K562 (cell line): Measurements from ENCODE around the gene HEXIM1. TPM values are rescaled to one million over a fixed set of nuclear protein-coding genes. Genes with fewer than 3 reads are reported as not detected.

ENCODE experiments used
- ATAC-seq: fragments of 200-7000 bp; cut with Tn5 transposase; 3 replicates; pipeline ENCODE4 v1.9.1; 2020; ENCODE audit warnings: moderate library complexity
- BruUV-seq: library from RNA; stranded (reverse); fragments of 400-500 nt; replicated peaks from 2 replicates; lab custom pipeline; 2021; lab: Mats Ljungman, UMichigan
- CTCF ChIA-PET: fragments of 300-600 bp; formaldehyde crosslinking; extraction: SDS; loops from one replicate; lab custom pipeline; 2021; ENCODE audit warnings: low intra/inter-chr PET ratio; lab: Yijun Ruan, JAX
- POLR2A ChIA-PET: fragments of 300-600, 350-650 bp; sonication (Branson Sonifier 250); formaldehyde crosslinking; extraction: SDS; loops from one replicate; lab custom pipeline; 2021; ENCODE audit warnings: antibody characterized with exemption, inconsistent platforms; lab: Yijun Ruan, JAX
- DNase-seq, 4 experiments: peaks; one replicate each; pipeline versions ENCODE4 v3.0.0 to v3.0.0-alpha.2; 2011 to 2018; ENCODE audit warnings: low spot score in 3 of 4, mixed read lengths in 3 of 4; ENCODE audit errors: extremely low read depth in 1 of 4
- FAIRE-seq: peaks from 2 replicates; lab custom pipeline; 2011; peaks lifted over from hg19 to GRCh38; lab: Jason Lieb, UNC
- H2AFZ ChIP-seq: 2 replicates; pipeline ENCODE4 v1.6.0; 2011; ENCODE audit warnings: low read depth, low read length, control low read depth, inconsistent platforms
- H3K27ac ChIP-seq: fragments of 200-600 bp; 3 replicates; pipeline ENCODE4 v1.8.0; 2011; ENCODE audit warnings: low read depth, mild to moderate bottlenecking, control low read depth, inconsistent platforms, low read length, moderate library complexity, mixed read lengths; ENCODE audit errors: extremely low read depth
- H3K27me3 ChIP-seq, 2 experiments: fragments of 300-600 bp in 1 of 2; 2 replicates in 1 of 2; 3 replicates in 1 of 2; pipeline versions ENCODE4 v1.6.0 to v1.8.0; 2011; ENCODE audit warnings: inconsistent platforms in 2 of 2, low read length in 2 of 2, mild to moderate bottlenecking in 1 of 2, mixed read lengths in 1 of 2, moderate library complexity in 1 of 2; ENCODE audit not compliant: control insufficient read depth in 2 of 2, insufficient read depth in 2 of 2
- H3K36me3 ChIP-seq: fragments of 300-600 bp; 3 replicates; pipeline ENCODE4 v1.8.0; 2011; ENCODE audit warnings: mild to moderate bottlenecking, low read length, inconsistent platforms; ENCODE audit not compliant: control insufficient read depth, insufficient read depth
- H3K4me1 ChIP-seq, 2 experiments: fragments of 200-600 bp in 1 of 2; replicated peaks in 1 of 2; 2 replicates in 1 of 2; 3 replicates in 1 of 2; pipeline versions ENCODE4 v1.5.1 to v1.8.0; 2011; ENCODE audit warnings: inconsistent platforms in 2 of 2, low read length in 2 of 2, mild to moderate bottlenecking in 1 of 2, mixed read lengths in 1 of 2, moderate library complexity in 1 of 2; ENCODE audit not compliant: control insufficient read depth in 2 of 2, insufficient read depth in 2 of 2
- H3K4me2 ChIP-seq: 2 replicates; pipeline ENCODE4 v1.6.1; 2011; ENCODE audit warnings: low read length, control low read depth, inconsistent platforms, mixed read lengths; ENCODE audit not compliant: insufficient read depth
- H3K4me3 ChIP-seq: fragments of 200-600 bp; sonication (generic), shearing (Covaris generic); 2 replicates; pipeline ENCODE4 v1.5.1; 2016; ENCODE audit warnings: control low read depth, inconsistent platforms
- H3K79me2 ChIP-seq: fragments of 200-600 bp; 3 replicates; pipeline ENCODE4 v1.8.0; 2011; ENCODE audit warnings: low read length, inconsistent platforms; ENCODE audit not compliant: control insufficient read depth, insufficient read depth
- H3K9ac ChIP-seq, 2 experiments: 2 replicates each; pipeline versions ENCODE4 v1.6.0 to v1.6.1; 2011; ENCODE audit warnings: low read depth in 2 of 2, low read length in 2 of 2, control low read depth in 1 of 2, inconsistent platforms in 1 of 2, mild to moderate bottlenecking in 1 of 2, mixed read lengths in 1 of 2; ENCODE audit not compliant: insufficient read depth in 1 of 2
- H3K9me1 ChIP-seq: one replicate; pipeline ENCODE4 v1.6.0; 2011; ENCODE audit warnings: inconsistent platforms, mild to moderate bottlenecking, low read length, moderate library complexity; ENCODE audit not compliant: control insufficient read depth, insufficient read depth
- H3K9me3 ChIP-seq: replicated peaks from 2 replicates; pipeline ENCODE4 v1.5.1; 2011; ENCODE audit warnings: low read depth, low read length, inconsistent platforms; ENCODE audit not compliant: control insufficient read depth, insufficient read depth
- H4K20me1 ChIP-seq: replicated peaks from 2 replicates; pipeline ENCODE4 v1.6.1; 2011; ENCODE audit warnings: low read length, inconsistent platforms, mixed read lengths; ENCODE audit not compliant: control insufficient read depth, insufficient read depth
- CBFA2T2 ChIP-seq: fragments of 450-650 bp; conservative IDR thresholded peaks from 2 replicates; pipeline ENCODE4 v1.6.1; 2017; ENCODE audit warnings: mild to moderate bottlenecking
- CBFA2T3 ChIP-seq: fragments of 450-650 bp; IDR thresholded peaks from 2 replicates; pipeline ENCODE4 v1.6.1; 2017
- CHD1 ChIP-seq: fragments of 200-600 bp; sonication (generic); IDR thresholded peaks from one replicate; pipeline ENCODE4 v1.6.1; 2012; ENCODE audit warnings: mild to moderate bottlenecking, moderate library complexity, low read length, inconsistent platforms
- CREBBP ChIP-seq: IDR thresholded peaks from one replicate; pipeline ENCODE4 v1.6.1; 2012; ENCODE audit warnings: low read depth, mild to moderate bottlenecking, control low read depth, inconsistent platforms, low read length
- FOS ChIP-seq: IDR thresholded peaks from 3 replicates; pipeline ENCODE4 v1.6.1; 2011; ENCODE audit not compliant: insufficient read length; ENCODE audit errors: extremely low read depth
- FOSL1 ChIP-seq: fragments of 200-800 bp; sonication (Bioruptor generic); conservative IDR thresholded peaks from 2 replicates; pipeline ENCODE4 v1.6.1; 2016; ENCODE audit warnings: missing genetic modification characterization, missing compliant biosample characterization
- GATA2 ChIP-seq: sonication (generic); formaldehyde crosslinking; IDR thresholded peaks from 2 replicates; pipeline ENCODE4 v1.4.0; 2020; ENCODE audit warnings: mild to moderate bottlenecking, missing genetic modification reagents
- GTF2A2 ChIP-seq: IDR thresholded peaks from 2 replicates; pipeline ENCODE4 v1.6.1; 2016; ENCODE audit warnings: mild to moderate bottlenecking, missing genetic modification characterization, missing compliant biosample characterization
- GTF2F1 ChIP-seq: IDR thresholded peaks from 2 replicates; pipeline ENCODE4 v1.6.1; 2011; ENCODE audit warnings: low read depth, low read length, improper control_type of control experiment
- KAT7 ChIP-seq: sonication (generic); formaldehyde crosslinking; IDR thresholded peaks from 2 replicates; pipeline ENCODE4 v1.8.0; 2022; ENCODE audit warnings: missing genetic modification reagents, mild to moderate bottlenecking, borderline replicate concordance
- KDM1A ChIP-seq, 2 experiments: fragments of 450-650 bp; IDR thresholded peaks; 2 replicates each; pipeline ENCODE4 v1.6.1; 2016; ENCODE audit warnings: mild to moderate bottlenecking in 2 of 2
- MCM2 ChIP-seq: fragments of 450-650 bp; IDR thresholded peaks from 2 replicates; pipeline ENCODE4 v1.6.1; 2017; ENCODE audit warnings: low read depth, mild to moderate bottlenecking
- SAFB ChIP-seq: fragments of 200-400 bp; formaldehyde crosslinking; IDR thresholded peaks from 2 replicates; pipeline ENCODE4 v1.6.1; 2017; ENCODE audit warnings: low read depth, low read length, borderline replicate concordance
- SRSF9 ChIP-seq: fragments of 200-400 bp; formaldehyde crosslinking; IDR thresholded peaks from 2 replicates; pipeline ENCODE4 v1.6.1; 2017; ENCODE audit warnings: low read depth, low read length, borderline replicate concordance
- XRCC5 ChIP-seq: fragments of 200-400 bp; formaldehyde crosslinking; IDR thresholded peaks from 2 replicates; pipeline ENCODE4 v1.6.1; 2017; ENCODE audit warnings: low read depth, mild to moderate bottlenecking, low read length
- ZC3H4 ChIP-seq: sonication (generic); formaldehyde crosslinking; IDR thresholded peaks from 2 replicates; pipeline ENCODE4 v1.9.0; 2021; ENCODE audit warnings: missing genetic modification reagents, borderline replicate concordance
- ZNF133 ChIP-seq: fragments of 250-450 bp; sonication (Bioruptor Pico); IDR thresholded peaks from 2 replicates; pipeline ENCODE4 v1.4.0; 2020; ENCODE audit warnings: mild to moderate bottlenecking
- ZNF23 ChIP-seq: fragments of 250-450 bp; sonication (Bioruptor Pico); IDR thresholded peaks from 2 replicates; pipeline ENCODE4 v1.4.0; 2020; ENCODE audit warnings: mild to moderate bottlenecking
- ZNF263 ChIP-seq: sonication (generic); formaldehyde crosslinking; IDR thresholded peaks from 2 replicates; pipeline ENCODE4 v1.8.0; 2022; ENCODE audit warnings: mild to moderate bottlenecking, missing genetic modification reagents, borderline replicate concordance
- ZNF583 ChIP-seq: fragments of 250-450 bp; sonication (Bioruptor Pico); IDR thresholded peaks from 2 replicates; pipeline ENCODE4 v1.4.0; 2020
- ZNF707 ChIP-seq: fragments of 250-450 bp; sonication (Bioruptor Pico); conservative IDR thresholded peaks from 2 replicates; pipeline ENCODE4 v1.8.0; 2022; ENCODE audit warnings: inconsistent platforms, mild to moderate bottlenecking, moderate library complexity
- WGBS: fragments of 100-300 bp; shearing (Covaris generic); methylation state at CpG from one replicate; pipeline ENCODE4 v1.1.6; 2016; ENCODE audit warnings: low coverage, mixed read lengths; ENCODE audit not compliant: insufficient coverage; ENCODE audit errors: missing lambda C conversion rate; 5-methylcytosine and 5-hydroxymethylcytosine counted together
- in situ Hi-C: fragments of 300-500 bp; cut with MboI; formaldehyde crosslinking; loops from 4 replicates; pipeline ENCODE4 v1.15.0; 2018; ENCODE audit warnings: inconsistent platforms, mixed read lengths
- intact Hi-C: fragments of 100-400 bp; cut with micrococcal nuclease; formaldehyde crosslinking; loops from 2 replicates; pipeline ENCODE4 v1.14.2; 2022
- polyA plus RNA-seq, 8 experiments: library from polyadenylated mRNA; depleted of rRNA in 4 of 8; stranded (reverse) in 5 of 8; unstranded in 3 of 8; fragments of >200 nt; fragmentation: Nextera tagmentation in 2 of 8; fragmentation: Illumina TruSeq in 1 of 8; extraction: Ambion mirVana in 2 of 8; extraction: Trizol in 1 of 8; gene quantifications; 2 replicates each; pipeline versions ENCODE4 v1.2.1 to v1.2.3, GENCODE V29; 2011 to 2014; ENCODE audit warnings: inconsistent platforms in 1 of 8, missing spikeins in 1 of 8
- total RNA-seq, 7 experiments: library from RNA; depleted of rRNA in 6 of 7; stranded (reverse); fragments of >200 nt in 6 of 7; fragmentation: Illumina TruSeq in 2 of 7; extraction: Trizol in 2 of 7; gene quantifications; 2 replicates each; pipeline versions ENCODE4 v1.2.1 to v1.2.3, GENCODE V29; 2011 to 2021; ENCODE audit warnings: low replicate concordance in 1 of 7
- TF ChIP-seq, protein P1 (sequence below): fragments of 450-650 bp; formaldehyde crosslinking; IDR thresholded peaks from 2 replicates; pipeline ENCODE4 v1.4.0; 2020; ENCODE audit warnings: mild to moderate bottlenecking, moderate library complexity
- TF ChIP-seq, protein P2 (sequence below): fragments of 250-450 bp; sonication (Bioruptor Pico); IDR thresholded peaks from 2 replicates; pipeline ENCODE4 v1.5.0; 2020; ENCODE audit warnings: mild to moderate bottlenecking, borderline replicate concordance

Gene HEXIM1
- total and polyA plus RNA-seq, 9 of the 15 experiments (the other 6 are each of a cell fraction or from before 2014, with no cell fraction given), result 1.4 to 28.3 (median 9.1) TPM

DNA sequence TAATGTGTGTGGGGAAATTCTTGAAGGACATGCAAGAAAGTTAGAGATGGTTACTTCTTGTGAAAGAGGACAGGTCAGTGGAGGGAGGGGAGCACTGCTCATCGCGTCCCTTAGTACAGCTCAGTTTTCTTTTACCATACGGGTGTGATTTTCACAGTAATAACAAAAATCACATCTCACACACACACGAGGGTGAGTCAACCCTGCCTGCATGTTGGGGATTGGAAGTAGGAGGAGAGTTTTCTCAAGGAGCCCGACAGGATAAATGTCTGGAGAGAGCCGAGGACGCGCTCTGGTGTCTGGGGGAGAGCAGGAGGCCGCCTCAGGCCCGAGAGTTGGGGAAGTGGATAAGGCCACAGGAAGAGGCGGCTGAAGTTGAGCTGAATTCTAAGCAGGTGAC lies 32.4 kb upstream of the HEXIM1 start:
- peak; percentile 36; the same call in 2 of the 3 replicates for ATAC-seq
- Histone ChIP-seq H3K27me3 (no peaks in the 10 kb centered on the region), H2AFZ (no peak overlapping the region), H3K9ac (peak overlapping the region in 1 of 2 experiments; percentile 65; a peak in 2 of 4 replicates), H3K4me3 (no peak overlapping the region), H3K27ac (no peak overlapping the region), H3K9me1 (no peaks in the 10 kb centered on the region), H3K9me3 (no peaks in the 10 kb centered on the region), H3K4me1 (peaks cover 0 to 38% of the 10 kb centered on the region in 2 experiments; a peak in 3 of 5 replicates), H4K20me1 (no peaks in the 10 kb centered on the region), H3K36me3 (no peaks in the 10 kb centered on the region), H3K4me2 (no peak overlapping the region), H3K79me2 (no peaks in the 10 kb centered on the region)
- DNase-seq, result peak in 1 of 4 experiments; percentile 29
- ChIA-PET CTCF (no interaction called here), POLR2A (interaction anchor here (0.7 to 2.3 kb wide), 5 partner anchors 10 to 55 kb away, joined by 3 to 11 read pairs (median 5); partner anchors contain the start of genes HEXIM1 and NMT1)
- FAIRE-seq, result no peak
- no TSS peak for BruUV-seq
- in situ Hi-C loops, result no loop called here
- 18% methylated on average over 10 of the region's 11 CpGs for whole genome bisulfite sequencing
- intact Hi-C loops, result no loop called here
- TF ChIP-seq, protein P1, sequence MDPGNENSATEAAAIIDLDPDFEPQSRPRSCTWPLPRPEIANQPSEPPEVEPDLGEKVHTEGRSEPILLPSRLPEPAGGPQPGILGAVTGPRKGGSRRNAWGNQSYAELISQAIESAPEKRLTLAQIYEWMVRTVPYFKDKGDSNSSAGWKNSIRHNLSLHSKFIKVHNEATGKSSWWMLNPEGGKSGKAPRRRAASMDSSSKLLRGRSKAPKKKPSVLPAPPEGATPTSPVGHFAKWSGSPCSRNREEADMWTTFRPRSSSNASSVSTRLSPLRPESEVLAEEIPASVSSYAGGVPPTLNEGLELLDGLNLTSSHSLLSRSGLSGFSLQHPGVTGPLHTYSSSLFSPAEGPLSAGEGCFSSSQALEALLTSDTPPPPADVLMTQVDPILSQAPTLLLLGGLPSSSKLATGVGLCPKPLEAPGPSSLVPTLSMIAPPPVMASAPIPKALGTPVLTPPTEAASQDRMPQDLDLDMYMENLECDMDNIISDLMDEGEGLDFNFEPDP (CRISPR knock-in tag), result no peak
- TF ChIP-seq GTF2A2 (tag) (no peak), ZNF583 (CRISPR knock-in tag) (no peak), XRCC5 (no peak), ZNF133 (CRISPR knock-in tag) (no peak), CHD1 (no peak), KDM1A (IDR thresholded peaks at IDR 0.05) (peak; percentile 32 to 34; a peak in 1 of 4 replicates), CBFA2T3 (peak; percentile 65), FOSL1 (tag) (no peak), CBFA2T2 (peak; percentile 24; the same call in 1 of the 2 replicates), MCM2 (no peak), ZNF23 (CRISPR knock-in tag) (no peak), ZNF263 (CRISPR knock-in tag) (peak; percentile 82), KAT7 (CRISPR knock-in tag) (no peak), SRSF9 (no peak), FOS (no peak), GTF2F1 (no peak), CREBBP (no peak), ZC3H4 (CRISPR knock-in tag) (no peak), SAFB (no peak), GATA2 (CRISPR knock-in tag) (no peak), ZNF707 (no peak)
- TF ChIP-seq, protein P2, sequence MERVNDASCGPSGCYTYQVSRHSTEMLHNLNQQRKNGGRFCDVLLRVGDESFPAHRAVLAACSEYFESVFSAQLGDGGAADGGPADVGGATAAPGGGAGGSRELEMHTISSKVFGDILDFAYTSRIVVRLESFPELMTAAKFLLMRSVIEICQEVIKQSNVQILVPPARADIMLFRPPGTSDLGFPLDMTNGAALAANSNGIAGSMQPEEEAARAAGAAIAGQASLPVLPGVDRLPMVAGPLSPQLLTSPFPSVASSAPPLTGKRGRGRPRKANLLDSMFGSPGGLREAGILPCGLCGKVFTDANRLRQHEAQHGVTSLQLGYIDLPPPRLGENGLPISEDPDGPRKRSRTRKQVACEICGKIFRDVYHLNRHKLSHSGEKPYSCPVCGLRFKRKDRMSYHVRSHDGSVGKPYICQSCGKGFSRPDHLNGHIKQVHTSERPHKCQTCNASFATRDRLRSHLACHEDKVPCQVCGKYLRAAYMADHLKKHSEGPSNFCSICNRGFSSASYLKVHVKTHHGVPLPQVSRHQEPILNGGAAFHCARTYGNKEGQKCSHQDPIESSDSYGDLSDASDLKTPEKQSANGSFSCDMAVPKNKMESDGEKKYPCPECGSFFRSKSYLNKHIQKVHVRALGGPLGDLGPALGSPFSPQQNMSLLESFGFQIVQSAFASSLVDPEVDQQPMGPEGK (CRISPR knock-in tag), result no peak
